TTC549 (cell line): ENCODE data around the gene KREMEN1.

ENCODE experiments used
- FAIRE-seq: peaks from 2 replicates; lab custom pipeline; 2012; peaks lifted over from hg19 to GRCh38; lab: Jason Lieb, UNC

KREMEN1 gene

GRCh38 chr22:29190918-29191317 lies 118.1 kb downstream of the KREMEN1 start:
- FAIRE-seq: no peak

- FAIRE-seq: no peak
Observed at GRCh38 chr22:29193021-29193420, 120.2 kb downstream of the KREMEN1 start.

GRCh38 chr22:29194184-29194583 lies 121.3 kb downstream of the KREMEN1 start:
- no peak for FAIRE-seq

- no peak for FAIRE-seq
Observed at GRCh38 chr22:29195118-29195963, 122.5 kb downstream of the KREMEN1 start.

GRCh38 chr22:29195964-29196666 lies 123.3 kb downstream of the KREMEN1 start:
- FAIRE-seq: no peak

- no peak for FAIRE-seq
Observed at GRCh38 chr22:29197096-29197495, 124.3 kb downstream of the KREMEN1 start.

GRCh38 chr22:29198240-29198639 lies 125.4 kb downstream of the KREMEN1 start:
- FAIRE-seq: no peak

GRCh38 chr22:29199702-29200400 lies 127.0 kb downstream of the KREMEN1 start:
- FAIRE-seq: no peak

GRCh38 chr22:29200901-29201300 lies 128.1 kb downstream of the KREMEN1 start:
- no peak for FAIRE-seq

GRCh38 chr22:29201782-29202181 lies 128.9 kb downstream of the KREMEN1 start:
- FAIRE-seq: no peak

- no peak for FAIRE-seq
Observed at GRCh38 chr22:29202212-29203192, 129.7 kb downstream of the KREMEN1 start.

- no peak for FAIRE-seq
Observed at GRCh38 chr22:29203488-29204454, 130.9 kb downstream of the KREMEN1 start.

GRCh38 chr22:29204455-29205183 lies 131.8 kb downstream of the KREMEN1 start:
- no peak for FAIRE-seq

- no peak for FAIRE-seq
Observed at GRCh38 chr22:29205252-29205593, 132.4 kb downstream of the KREMEN1 start.

GRCh38 chr22:29205594-29206371 lies 132.9 kb downstream of the KREMEN1 start, which contains the start of gene EMID1:
Gene EMID1, plus strand, starts transcription at chr22:29205896. Its CDS starts 143 bp downstream, at chr22:29206039.
- FAIRE-seq: no peak

GRCh38 chr22:29206372-29207242 lies 133.8 kb downstream of the KREMEN1 start:
- no peak for FAIRE-seq

GRCh38 chr22:29207243-29207550 lies 134.4 kb downstream of the KREMEN1 start:
- FAIRE-seq: no peak
